WTC11 (cell line): ENCODE results near the gene NPAT. TPM values are rescaled to one million over a fixed set of nuclear protein-coding genes. Genes with fewer than 3 reads are reported as not detected.

Experiments used
- ATAC-seq: fragments of 200-7000 bp; cut with Tn5 transposase; 2 replicates; pipeline ENCODE4 v1.10.0; 2021; ENCODE audit warnings: mild to moderate bottlenecking, moderate library complexity
- CTCF ChIA-PET: fragments of 300-600 bp; sonication (Branson Sonifier 250); formaldehyde crosslinking; loops from one replicate; lab custom pipeline; 2021; ENCODE audit warnings: antibody characterized with exemption; lab: Charles Lee
- POLR2A ChIA-PET: fragments of 350-600 bp; sonication (Branson Sonifier 250); formaldehyde crosslinking; loops from one replicate; lab custom pipeline; 2021; ENCODE audit warnings: antibody characterized with exemption; lab: Charles Lee
- DNase-seq: peaks from one replicate; pipeline ENCODE4 v3.0.0; 2021; ENCODE audit warnings: low spot score
- H3K27ac Mint-ChIP-seq: 2 replicates; pipeline ENCODE4 v1.8.0; 2021; ENCODE audit warnings: mixed read lengths
- H3K27me3 Mint-ChIP-seq: 2 replicates; pipeline ENCODE4 v1.8.0; 2021; ENCODE audit warnings: low read depth, mild to moderate bottlenecking, moderate library complexity, mixed read lengths
- H3K36me3 Mint-ChIP-seq: 2 replicates; pipeline ENCODE4 v1.8.0; 2021; ENCODE audit warnings: mixed read lengths
- H3K4me1 Mint-ChIP-seq: 2 replicates; pipeline ENCODE4 v1.8.0; 2022; ENCODE audit warnings: mixed read lengths
- H3K4me3 Mint-ChIP-seq: 2 replicates; pipeline ENCODE4 v1.8.0; 2021; ENCODE audit warnings: mild to moderate bottlenecking, moderate library complexity, mixed read lengths
- H3K9me3 Mint-ChIP-seq: 2 replicates; pipeline ENCODE4 v1.8.0; 2021; ENCODE audit warnings: mixed read lengths
- CREB1 ChIP-seq: sonication (generic); formaldehyde crosslinking; IDR thresholded peaks from 2 replicates; pipeline ENCODE4 v1.8.0; 2023; ENCODE audit warnings: mild to moderate bottlenecking, missing genetic modification reagents
- ETV6 ChIP-seq: sonication (generic); formaldehyde crosslinking; IDR thresholded peaks from 2 replicates; pipeline ENCODE4 v1.8.1; 2022; ENCODE audit warnings: mild to moderate bottlenecking, missing genetic modification reagents
- FOXK1 ChIP-seq: sonication (generic); formaldehyde crosslinking; IDR thresholded peaks from 2 replicates; pipeline ENCODE4 v1.8.0; 2022; ENCODE audit warnings: mild to moderate bottlenecking, moderate library complexity, missing genetic modification reagents
- IRF2 ChIP-seq: sonication (generic); formaldehyde crosslinking; IDR thresholded peaks from 2 replicates; pipeline ENCODE4 v1.8.0; 2022; ENCODE audit warnings: low read depth, missing genetic modification reagents, borderline replicate concordance
- MXD4 ChIP-seq: fragments of 250-450 bp; sonication (Bioruptor Pico); IDR thresholded peaks from 2 replicates; pipeline ENCODE4 v1.8.0; 2021; ENCODE audit warnings: mild to moderate bottlenecking, moderate library complexity, borderline replicate concordance
- RORB ChIP-seq: fragments of 250-450 bp; sonication (Bioruptor Pico); IDR thresholded peaks from 2 replicates; pipeline ENCODE4 v1.9.0; 2021; ENCODE audit warnings: mild to moderate bottlenecking
- SMAD3 ChIP-seq: sonication (generic); formaldehyde crosslinking; IDR thresholded peaks from 2 replicates; pipeline ENCODE4 v1.8.0; 2022; ENCODE audit warnings: missing genetic modification reagents, mild to moderate bottlenecking, borderline replicate concordance
- ZNF121 ChIP-seq: sonication (generic); formaldehyde crosslinking; IDR thresholded peaks from 2 replicates; pipeline ENCODE4 v1.8.0; 2023; ENCODE audit warnings: missing genetic modification reagents
- total RNA-seq: library from RNA; stranded (reverse); gene quantifications from 3 replicates; pipeline ENCODE4 v1.2.3, GENCODE V29; 2021
- TF ChIP-seq, protein P1 (sequence below): fragments of 200-600 bp; IDR thresholded peaks from 2 replicates; pipeline ENCODE4 v1.8.0; 2022; ENCODE audit warnings: antibody characterized with exemption
- TF ChIP-seq, protein P2 (sequence below): fragments of 250-450 bp; sonication (Bioruptor Pico); IDR thresholded peaks from 2 replicates; pipeline ENCODE4 v1.9.0; 2021; ENCODE audit warnings: mild to moderate bottlenecking, borderline replicate concordance
- TF ChIP-seq, protein P3 (sequence below): sonication (generic); formaldehyde crosslinking; IDR thresholded peaks from 2 replicates; pipeline ENCODE4 v1.8.0; 2022; ENCODE audit warnings: mild to moderate bottlenecking, missing genetic modification reagents
- TF ChIP-seq, protein P4 (sequence below): sonication (generic); formaldehyde crosslinking; IDR thresholded peaks from 2 replicates; pipeline ENCODE4 v1.8.1; 2023; ENCODE audit warnings: mild to moderate bottlenecking, missing genetic modification reagents

Gene NPAT
- total RNA-seq, 1 experiment from 2014 or later, result 17.2 TPM

DNA sequence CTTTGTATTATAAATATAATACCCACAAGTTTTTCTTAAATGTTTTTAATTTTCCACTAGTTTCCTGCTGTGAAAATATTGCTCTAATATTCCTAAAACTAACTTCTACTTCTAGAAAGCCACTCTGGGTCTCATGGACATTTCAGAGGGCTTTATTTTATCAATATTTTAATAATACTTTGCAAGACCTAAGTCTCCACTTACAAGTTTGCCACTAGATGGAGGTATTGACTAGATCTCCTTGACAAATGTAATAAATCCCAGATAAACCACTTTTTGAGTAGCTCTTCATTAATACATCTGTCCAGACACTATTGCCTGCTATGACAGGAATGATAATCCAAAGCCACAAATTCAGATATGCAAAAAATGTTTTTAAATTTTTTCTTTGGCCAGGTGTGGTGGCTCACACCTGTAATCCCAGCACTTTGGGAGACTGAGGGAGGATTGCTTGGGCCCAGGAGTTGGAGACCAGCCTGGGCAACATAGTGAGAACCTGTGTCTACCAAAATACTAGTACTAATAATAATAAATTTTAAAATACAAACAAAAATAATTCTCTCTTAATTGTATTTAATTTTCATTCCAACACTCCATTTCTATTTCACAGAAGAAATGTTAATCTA lies 104.6 kb downstream of the NPAT start:
- CTCF ChIA-PET, result interaction anchor here (0.5 to 1.9 kb wide), 14 partner anchors 9 to 825 kb away, joined by 3 to 8 read pairs (median 4); partner anchors contain the start of gene DDX10
- TF ChIP-seq IRF2 (CRISPR knock-in tag) (no peak), SMAD3 (no peak), RORB (CRISPR knock-in tag) (no peak)
- TF ChIP-seq, protein P1, sequence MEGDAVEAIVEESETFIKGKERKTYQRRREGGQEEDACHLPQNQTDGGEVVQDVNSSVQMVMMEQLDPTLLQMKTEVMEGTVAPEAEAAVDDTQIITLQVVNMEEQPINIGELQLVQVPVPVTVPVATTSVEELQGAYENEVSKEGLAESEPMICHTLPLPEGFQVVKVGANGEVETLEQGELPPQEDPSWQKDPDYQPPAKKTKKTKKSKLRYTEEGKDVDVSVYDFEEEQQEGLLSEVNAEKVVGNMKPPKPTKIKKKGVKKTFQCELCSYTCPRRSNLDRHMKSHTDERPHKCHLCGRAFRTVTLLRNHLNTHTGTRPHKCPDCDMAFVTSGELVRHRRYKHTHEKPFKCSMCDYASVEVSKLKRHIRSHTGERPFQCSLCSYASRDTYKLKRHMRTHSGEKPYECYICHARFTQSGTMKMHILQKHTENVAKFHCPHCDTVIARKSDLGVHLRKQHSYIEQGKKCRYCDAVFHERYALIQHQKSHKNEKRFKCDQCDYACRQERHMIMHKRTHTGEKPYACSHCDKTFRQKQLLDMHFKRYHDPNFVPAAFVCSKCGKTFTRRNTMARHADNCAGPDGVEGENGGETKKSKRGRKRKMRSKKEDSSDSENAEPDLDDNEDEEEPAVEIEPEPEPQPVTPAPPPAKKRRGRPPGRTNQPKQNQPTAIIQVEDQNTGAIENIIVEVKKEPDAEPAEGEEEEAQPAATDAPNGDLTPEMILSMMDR, result peak; percentile 33; the same call in 1 of the 2 replicates
- no peaks in the 10 kb centered on the region for H3K9me3 Mint-ChIP-seq
- no peaks in the 10 kb centered on the region for H3K36me3 Mint-ChIP-seq
- peaks cover 12% of the 10 kb centered on the region for H3K27me3 Mint-ChIP-seq
- ATAC-seq, result no peak
- POLR2A ChIA-PET, result interaction anchor here (1.0 kb wide), 1 partner anchor 349 kb away, joined by 3 read pairs; the partner anchor contains the start of gene C11orf65
- H3K4me1 Mint-ChIP-seq, result peaks cover 20% of the 10 kb centered on the region
- H3K4me3 Mint-ChIP-seq, result no peak overlapping the region
- H3K27ac Mint-ChIP-seq, result no peak overlapping the region
- DNase-seq, result no peak

DNA sequence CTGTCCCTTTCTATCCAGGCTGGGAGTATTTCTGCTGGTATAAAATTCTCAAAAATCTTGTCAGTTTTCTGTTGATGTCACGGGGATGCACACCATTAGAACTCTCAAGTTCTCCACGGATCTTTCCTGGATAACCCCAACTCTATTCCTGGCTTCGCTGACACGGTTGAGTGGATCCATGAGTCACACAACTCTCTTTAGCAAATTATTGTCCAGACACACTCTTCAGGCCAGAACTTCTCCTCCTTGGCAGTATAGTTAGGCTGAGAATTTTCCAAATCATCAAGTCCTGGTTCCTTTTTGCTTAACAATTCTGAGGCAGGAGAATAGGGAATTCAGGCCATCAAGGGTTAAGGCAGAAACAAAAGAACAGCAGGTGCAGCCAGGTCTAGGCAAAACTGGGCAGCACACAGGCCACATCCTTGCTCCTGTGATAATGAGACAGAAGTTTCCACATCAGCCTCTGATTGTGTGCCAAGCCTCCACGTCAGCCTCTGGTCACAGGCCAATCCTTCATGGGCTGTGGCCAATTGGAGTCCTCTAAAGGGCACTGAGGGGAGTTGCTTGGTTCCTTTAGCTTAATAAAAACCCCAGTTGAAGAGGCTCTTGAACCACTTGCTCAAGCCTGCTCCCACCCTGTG lies 106.8 kb downstream of the NPAT start:
- TF ChIP-seq CREB1 (CRISPR knock-in tag) (no peak), ZNF121 (0 out of 2 replicates have a peak, but pooled peaks have one; percentile 24), ETV6 (no peak)
- ATAC-seq (peak; percentile 49), DNase-seq (peak; percentile 16)
- no peaks in the 10 kb centered on the region for H3K9me3 Mint-ChIP-seq
- ChIA-PET CTCF (interaction anchor here (0.6 kb wide), 1 partner anchor 123 kb away, joined by 3 read pairs; no protein-coding TSS in a partner anchor), POLR2A (no interaction called here)
- no peak overlapping the region for H3K4me3 Mint-ChIP-seq
- no peaks in the 10 kb centered on the region for H3K36me3 Mint-ChIP-seq
- H3K4me1 Mint-ChIP-seq, result peaks cover 10% of the 10 kb centered on the region
- H3K27me3 Mint-ChIP-seq, result no peaks in the 10 kb centered on the region
- peak overlapping the region; percentile 51; the same call in 1 of the 2 replicates for H3K27ac Mint-ChIP-seq

DNA sequence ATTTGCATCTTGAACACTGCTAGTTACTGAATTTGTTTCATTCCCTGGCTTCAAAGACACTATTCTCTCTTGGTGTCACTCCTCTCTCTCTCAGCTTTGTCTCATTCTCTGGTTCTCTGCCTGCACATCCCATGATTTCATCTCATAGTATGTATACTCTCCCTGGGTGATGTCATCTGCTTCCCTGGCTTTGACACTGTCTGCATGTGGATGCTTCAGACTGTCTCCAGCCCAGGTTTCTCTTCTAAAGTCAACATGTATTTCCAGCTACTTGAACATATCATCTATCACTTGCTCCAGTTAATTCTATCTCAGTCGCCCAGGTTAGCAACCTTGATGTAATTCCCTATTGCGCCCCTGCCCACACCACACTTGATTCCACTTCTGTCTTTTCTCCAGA lies 110.4 kb downstream of the NPAT start:
- POLR2A ChIA-PET, result no interaction called here
- H3K27ac Mint-ChIP-seq, result no peak overlapping the region
- no peaks in the 10 kb centered on the region for H3K9me3 Mint-ChIP-seq
- H3K36me3 Mint-ChIP-seq, result no peaks in the 10 kb centered on the region
- H3K4me3 Mint-ChIP-seq, result no peak overlapping the region
- CTCF ChIA-PET, result no interaction called here
- DNase-seq (no peak), ATAC-seq (no peak)
- peaks cover 10% of the 10 kb centered on the region for H3K4me1 Mint-ChIP-seq
- no peaks in the 10 kb centered on the region for H3K27me3 Mint-ChIP-seq
- TF ChIP-seq, protein P2, sequence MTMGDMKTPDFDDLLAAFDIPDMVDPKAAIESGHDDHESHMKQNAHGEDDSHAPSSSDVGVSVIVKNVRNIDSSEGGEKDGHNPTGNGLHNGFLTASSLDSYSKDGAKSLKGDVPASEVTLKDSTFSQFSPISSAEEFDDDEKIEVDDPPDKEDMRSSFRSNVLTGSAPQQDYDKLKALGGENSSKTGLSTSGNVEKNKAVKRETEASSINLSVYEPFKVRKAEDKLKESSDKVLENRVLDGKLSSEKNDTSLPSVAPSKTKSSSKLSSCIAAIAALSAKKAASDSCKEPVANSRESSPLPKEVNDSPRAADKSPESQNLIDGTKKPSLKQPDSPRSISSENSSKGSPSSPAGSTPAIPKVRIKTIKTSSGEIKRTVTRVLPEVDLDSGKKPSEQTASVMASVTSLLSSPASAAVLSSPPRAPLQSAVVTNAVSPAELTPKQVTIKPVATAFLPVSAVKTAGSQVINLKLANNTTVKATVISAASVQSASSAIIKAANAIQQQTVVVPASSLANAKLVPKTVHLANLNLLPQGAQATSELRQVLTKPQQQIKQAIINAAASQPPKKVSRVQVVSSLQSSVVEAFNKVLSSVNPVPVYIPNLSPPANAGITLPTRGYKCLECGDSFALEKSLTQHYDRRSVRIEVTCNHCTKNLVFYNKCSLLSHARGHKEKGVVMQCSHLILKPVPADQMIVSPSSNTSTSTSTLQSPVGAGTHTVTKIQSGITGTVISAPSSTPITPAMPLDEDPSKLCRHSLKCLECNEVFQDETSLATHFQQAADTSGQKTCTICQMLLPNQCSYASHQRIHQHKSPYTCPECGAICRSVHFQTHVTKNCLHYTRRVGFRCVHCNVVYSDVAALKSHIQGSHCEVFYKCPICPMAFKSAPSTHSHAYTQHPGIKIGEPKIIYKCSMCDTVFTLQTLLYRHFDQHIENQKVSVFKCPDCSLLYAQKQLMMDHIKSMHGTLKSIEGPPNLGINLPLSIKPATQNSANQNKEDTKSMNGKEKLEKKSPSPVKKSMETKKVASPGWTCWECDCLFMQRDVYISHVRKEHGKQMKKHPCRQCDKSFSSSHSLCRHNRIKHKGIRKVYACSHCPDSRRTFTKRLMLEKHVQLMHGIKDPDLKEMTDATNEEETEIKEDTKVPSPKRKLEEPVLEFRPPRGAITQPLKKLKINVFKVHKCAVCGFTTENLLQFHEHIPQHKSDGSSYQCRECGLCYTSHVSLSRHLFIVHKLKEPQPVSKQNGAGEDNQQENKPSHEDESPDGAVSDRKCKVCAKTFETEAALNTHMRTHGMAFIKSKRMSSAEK (CRISPR knock-in tag), result no peak
- TF ChIP-seq, protein P3, sequence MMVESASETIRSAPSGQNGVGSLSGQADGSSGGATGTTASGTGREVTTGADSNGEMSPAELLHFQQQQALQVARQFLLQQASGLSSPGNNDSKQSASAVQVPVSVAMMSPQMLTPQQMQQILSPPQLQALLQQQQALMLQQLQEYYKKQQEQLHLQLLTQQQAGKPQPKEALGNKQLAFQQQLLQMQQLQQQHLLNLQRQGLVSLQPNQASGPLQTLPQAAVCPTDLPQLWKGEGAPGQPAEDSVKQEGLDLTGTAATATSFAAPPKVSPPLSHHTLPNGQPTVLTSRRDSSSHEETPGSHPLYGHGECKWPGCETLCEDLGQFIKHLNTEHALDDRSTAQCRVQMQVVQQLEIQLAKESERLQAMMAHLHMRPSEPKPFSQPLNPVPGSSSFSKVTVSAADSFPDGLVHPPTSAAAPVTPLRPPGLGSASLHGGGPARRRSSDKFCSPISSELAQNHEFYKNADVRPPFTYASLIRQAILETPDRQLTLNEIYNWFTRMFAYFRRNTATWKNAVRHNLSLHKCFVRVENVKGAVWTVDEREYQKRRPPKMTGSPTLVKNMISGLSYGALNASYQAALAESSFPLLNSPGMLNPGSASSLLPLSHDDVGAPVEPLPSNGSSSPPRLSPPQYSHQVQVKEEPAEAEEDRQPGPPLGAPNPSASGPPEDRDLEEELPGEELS (CRISPR knock-in tag), result no peak
- no peak for TF ChIP-seq MXD4
- TF ChIP-seq FOXK1, result no peak
- TF ChIP-seq, protein P4, sequence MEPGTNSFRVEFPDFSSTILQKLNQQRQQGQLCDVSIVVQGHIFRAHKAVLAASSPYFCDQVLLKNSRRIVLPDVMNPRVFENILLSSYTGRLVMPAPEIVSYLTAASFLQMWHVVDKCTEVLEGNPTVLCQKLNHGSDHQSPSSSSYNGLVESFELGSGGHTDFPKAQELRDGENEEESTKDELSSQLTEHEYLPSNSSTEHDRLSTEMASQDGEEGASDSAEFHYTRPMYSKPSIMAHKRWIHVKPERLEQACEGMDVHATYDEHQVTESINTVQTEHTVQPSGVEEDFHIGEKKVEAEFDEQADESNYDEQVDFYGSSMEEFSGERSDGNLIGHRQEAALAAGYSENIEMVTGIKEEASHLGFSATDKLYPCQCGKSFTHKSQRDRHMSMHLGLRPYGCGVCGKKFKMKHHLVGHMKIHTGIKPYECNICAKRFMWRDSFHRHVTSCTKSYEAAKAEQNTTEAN, result no peak
